RPMI7951 (cell line): ENCODE data around the gene HEPN1. TPM values are rescaled to one million over a fixed set of nuclear protein-coding genes. Genes with fewer than 3 reads are reported as not detected.

Experiments used
- DNase-seq: peaks from one replicate; pipeline ENCODE4 v3.0.0-alpha.2; 2012; ENCODE audit warnings: low read depth
- total RNA-seq: library from RNA; depleted of rRNA; stranded (reverse); fragments of >200 nt; shearing (Covaris generic); gene quantifications from 2 replicates; pipeline ENCODE4 v1.2.3, GENCODE V29; 2014; rRNA removed

Gene HEPN1
- not detected in 2 replicates for total RNA-seq

DNA sequence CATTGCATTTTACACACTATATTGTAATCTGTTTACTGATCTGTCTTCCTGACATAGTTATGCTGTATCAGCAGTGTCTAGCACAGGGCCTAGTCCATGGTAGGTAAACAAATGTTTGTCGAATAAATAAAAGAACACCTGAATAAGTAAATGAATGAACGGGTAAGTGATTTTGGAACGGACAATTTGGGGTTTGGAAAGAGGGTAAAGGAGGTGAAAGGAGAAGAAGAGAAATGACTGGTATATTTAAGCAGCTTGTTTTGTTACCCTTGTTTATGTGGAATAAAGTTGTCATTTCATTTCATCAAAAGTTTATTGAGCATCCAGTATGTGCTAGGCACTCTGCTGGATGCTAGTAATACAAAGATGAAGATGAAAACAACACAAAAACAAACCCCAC lies at the start of gene HEPN1:
TSS of gene HEPN1 (plus strand) at position 301 of the 400 bp plus-strand sequence.
- no peak for DNase-seq

DNA sequence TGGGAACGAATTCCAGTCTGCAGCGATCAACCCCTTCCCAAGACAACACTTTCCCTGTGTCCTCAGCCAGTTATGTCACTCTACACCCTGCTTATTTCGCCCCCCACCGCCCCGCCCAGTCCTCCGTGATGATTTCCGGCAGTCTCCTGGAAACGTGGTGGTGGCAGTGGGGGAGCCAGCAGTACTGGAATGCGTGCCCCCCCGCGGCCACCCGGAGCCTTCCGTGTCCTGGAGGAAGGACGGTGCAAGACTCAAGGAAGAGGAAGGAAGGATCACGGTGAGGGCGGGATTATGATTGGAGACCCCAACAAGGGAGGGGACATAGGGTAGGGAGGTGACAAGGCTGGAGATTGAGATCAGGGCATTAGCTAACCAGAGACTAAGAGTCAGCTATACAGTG lies 49.7 kb upstream of the HEPN1 start:
- no peak for DNase-seq

- DNase-seq = no peak
These were observed 49.1 kb upstream of the HEPN1 start for GRCh38 chr11:124869856-124870387.

DNA sequence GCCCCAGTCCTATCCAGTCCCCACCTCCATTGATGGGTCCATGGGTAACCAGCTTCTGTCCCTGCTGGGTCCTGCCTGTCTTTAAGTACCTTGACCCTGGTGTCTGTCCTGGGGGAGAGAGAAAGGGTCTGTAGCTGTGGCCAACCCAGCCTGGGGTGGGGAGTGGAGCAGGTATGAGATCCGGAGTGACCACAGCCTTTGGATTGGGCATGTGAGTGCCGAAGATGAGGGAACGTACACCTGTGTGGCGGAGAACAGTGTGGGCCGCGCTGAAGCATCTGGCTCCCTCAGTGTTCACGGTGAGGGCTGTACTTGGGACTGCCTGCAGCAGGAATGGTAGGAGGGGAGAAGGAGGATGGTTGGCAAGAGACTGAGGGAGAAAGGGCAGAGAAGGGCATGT lies 48.6 kb upstream of the HEPN1 start:
- DNase-seq = no peak

DNA sequence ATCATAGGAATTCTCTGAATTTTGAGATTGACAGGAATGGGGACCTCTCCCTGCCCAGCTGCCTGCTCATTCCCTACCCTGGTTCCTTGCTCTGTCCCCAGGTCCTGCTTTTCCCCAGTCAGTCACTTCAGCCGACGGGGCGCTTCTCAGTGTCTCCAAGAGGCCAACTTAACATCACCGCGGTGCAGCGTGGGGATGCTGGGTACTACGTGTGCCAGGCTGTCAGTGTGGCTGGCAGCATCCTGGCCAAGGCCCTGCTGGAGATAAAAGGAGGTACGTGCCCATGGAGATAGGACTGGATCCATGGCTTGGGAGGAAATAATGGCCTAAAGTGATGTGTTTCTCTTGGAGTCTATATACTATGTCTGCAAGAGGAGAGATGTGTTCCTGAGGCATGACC lies 46.8 kb upstream of the HEPN1 start:
- no peak for DNase-seq

GRCh38 chr11:124872741-124873140 lies 46.3 kb upstream of the HEPN1 start:
- DNase-seq = no peak

GRCh38 chr11:124873951-124874350 lies 45.1 kb upstream of the HEPN1 start:
- no peak for DNase-seq

DNA sequence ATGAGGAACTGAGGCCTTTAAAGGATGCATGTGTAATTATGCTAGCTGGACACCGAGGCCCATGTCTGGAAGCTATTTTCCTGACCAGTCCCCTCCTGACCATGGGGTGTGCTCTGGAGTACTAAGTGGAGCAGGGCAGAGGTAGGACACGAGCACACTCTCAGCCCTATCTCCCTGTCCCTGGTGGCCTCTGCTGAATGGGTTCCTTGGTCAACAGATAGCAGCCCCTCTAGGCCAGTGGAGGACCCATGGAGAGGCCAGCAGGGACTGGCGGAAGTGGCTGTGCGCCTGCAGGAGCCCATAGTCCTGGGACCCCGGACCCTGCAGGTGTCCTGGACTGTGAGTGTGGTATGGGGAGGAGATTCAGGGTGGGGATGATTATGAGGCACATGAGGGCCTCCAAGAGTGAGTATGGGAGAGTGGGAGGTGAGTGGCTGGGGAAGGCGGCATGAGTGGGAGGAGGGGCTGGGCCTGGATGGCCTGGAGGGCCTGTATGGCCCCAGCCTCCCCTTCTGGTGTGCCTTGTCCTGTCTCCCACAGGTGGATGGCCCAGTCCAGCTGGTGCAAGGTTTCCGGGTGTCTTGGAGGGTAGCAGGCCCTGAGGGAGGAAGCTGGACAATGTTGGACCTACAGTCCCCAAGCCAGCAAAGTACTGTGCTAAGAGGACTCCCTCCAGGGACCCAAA lies 44.3 kb upstream of the HEPN1 start:
- no peak for DNase-seq

GRCh38 chr11:124875401-124875800 lies 43.6 kb upstream of the HEPN1 start:
- DNase-seq = no peak

DNA sequence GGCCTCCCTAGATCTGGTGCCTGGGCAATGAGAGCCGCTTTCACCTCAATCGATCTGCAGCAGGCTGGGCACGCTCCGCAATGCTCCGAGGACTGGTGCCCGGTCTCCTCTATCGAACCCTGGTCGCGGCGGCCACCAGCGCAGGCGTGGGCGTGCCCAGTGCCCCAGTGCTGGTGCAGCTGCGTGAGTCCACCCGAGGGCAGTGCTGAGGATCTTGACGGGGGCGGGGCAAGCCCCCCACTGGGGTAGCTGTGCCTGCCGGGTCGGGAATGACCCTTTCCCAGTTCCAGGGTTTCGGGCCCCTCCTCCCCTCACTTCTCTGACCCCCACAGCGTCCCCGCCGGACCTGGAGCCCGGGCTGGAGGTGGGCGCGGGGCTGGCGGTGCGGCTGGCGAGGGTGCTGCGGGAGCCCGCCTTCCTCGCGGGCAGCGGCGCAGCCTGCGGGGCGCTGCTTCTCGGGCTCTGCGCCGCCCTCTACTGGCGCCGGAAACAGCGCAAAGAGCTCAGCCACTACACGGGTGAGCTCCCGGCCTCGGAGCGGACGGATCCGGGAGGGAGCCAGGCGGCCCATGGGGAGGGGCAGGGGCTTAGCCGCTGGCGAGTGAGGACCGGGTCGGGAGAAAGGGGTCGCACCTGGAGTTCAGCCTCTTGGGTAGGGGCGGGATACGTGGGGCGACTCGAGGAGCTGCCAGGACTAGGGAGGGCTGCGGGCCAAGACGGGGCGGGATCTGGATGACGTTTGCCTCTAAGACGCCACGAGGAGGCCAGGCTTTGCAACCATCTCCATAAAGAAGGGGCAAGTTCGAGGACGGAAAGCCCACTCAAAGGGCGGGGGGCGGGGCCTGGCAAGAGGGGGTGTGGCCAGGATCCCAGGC lies 42.9 kb upstream of the HEPN1 start:
- DNase-seq = peak; percentile 95

- no peak for DNase-seq
These were observed 42.0 kb upstream of the HEPN1 start for GRCh38 chr11:124876818-124877630.

- DNase-seq = no peak
These were observed 41.5 kb upstream of the HEPN1 start for GRCh38 chr11:124877631-124877909.

DNA sequence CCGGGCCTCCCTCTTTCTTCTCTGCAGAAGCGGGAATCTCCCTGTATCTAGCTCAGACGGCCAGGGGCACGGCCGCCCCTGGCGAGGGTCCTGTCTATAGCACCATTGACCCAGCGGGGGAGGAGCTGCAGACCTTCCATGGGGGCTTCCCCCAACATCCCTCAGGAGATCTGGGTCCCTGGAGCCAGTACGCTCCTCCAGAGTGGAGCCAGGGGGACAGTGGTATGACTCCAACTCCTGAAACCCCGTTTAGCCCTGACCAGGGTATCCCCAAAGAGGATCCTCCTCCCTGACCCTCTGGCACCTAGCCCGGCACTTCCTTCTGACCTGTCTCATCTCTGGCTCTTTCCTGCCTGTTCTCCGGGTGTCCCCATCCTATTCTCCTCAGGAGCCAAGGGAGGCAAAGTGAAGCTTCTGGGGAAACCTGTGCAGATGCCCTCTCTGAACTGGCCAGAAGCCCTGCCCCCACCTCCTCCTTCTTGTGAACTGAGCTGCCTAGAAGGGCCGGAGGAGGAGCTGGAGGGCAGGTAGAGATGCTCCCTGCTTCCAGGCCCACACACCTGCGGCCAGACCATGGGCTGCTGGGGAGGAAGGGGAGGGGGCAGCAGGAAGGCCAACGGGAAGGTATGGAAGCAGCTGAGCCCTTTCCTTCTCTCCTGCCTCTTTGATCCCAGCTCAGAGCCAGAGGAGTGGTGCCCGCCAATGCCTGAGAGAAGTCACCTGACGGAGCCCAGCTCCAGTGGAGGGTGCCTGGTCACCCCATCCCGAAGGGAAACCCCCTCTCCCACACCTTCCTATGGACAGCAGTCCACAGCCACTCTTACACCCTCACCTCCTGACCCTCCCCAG lies 40.9 kb upstream of the HEPN1 start:
- no peak for DNase-seq

- DNase-seq = no peak
These were observed 40.1 kb upstream of the HEPN1 start for GRCh38 chr11:124878759-124879492.

GRCh38 chr11:124879493-124880289 lies 39.4 kb upstream of the HEPN1 start:
- DNase-seq = no peak

DNA sequence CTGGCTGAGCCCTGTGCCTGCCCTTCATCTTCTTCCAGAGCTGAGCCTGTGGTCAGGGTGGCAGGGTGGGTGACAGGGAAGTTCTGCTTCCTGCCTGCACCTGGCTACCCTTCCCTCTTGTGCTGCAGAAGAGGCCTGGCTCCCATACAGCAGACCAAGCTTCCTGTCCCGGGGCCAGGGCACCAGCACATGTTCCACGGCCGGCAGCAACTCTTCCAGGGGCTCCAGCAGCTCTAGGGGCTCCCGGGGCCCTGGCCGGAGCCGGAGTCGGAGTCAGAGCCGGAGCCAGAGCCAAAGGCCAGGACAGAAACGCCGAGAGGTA lies 38.8 kb upstream of the HEPN1 start:
- DNase-seq = no peak

DNA sequence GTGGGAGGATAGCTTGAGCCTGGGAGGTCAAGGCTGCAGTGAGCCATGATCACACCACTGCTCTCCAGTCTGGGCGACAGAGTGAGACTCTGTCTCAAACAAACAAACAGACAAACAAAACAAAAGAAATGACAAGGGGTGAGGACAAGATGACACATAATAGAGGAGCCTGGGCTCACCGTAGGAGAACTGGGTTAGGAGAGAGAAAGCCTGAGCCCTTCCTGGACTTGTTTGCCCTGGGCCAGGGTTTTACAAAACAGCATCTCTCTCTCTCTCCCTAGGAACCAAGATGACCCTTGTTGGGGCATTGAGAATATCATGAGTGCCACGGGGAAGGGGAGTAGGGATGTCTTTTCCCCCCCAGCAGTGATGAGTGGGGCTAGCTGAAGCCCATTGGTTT lies 38.1 kb upstream of the HEPN1 start:
- DNase-seq = no peak

- DNase-seq = peak; percentile 58
These were observed 36.5 kb upstream of the HEPN1 start for GRCh38 chr11:124882339-124883071.

DNA sequence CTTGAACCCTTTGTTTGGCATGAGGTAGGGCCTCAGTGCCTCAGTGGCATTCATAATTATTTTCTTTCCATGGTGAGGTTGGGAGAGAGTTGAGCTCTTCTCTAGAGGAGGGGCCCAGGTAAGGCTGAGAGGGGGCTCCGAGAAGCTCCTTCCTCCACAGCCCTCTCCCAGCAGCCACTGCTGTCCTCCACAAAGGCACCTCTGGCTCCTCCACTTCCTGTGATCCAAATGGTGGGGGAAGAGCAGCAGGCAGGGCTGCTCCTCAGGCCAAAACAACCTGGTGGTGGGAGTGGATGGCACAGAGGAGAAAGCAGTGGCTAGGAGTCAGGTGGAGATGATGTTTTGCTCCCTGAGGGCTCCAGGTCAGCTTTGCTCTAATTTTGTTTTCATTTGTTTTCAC lies 34.7 kb upstream of the HEPN1 start:
- DNase-seq = no peak
